A673 (cell line): ENCODE data around the gene PAPPA. TPM values are rescaled to one million over a fixed set of nuclear protein-coding genes. Genes with fewer than 3 reads are reported as not detected.

Source experiments
- BruUV-seq: library from RNA; stranded (reverse); fragments of 400-500 nt; replicated peaks from 2 replicates; lab custom pipeline; 2021; lab: Mats Ljungman, UMichigan
- CTCF ChIA-PET: fragments of 300-600 bp; sonication (Branson Sonifier 250); formaldehyde crosslinking; loops from one replicate; lab custom pipeline; 2022; ENCODE audit warnings: antibody characterized with exemption; lab: Charles Lee
- POLR2A ChIA-PET: fragments of 300-600 bp; sonication (Branson Sonifier 250); formaldehyde crosslinking; loops from one replicate; lab custom pipeline; 2022; ENCODE audit warnings: antibody characterized with exemption; ENCODE audit not compliant: low non-redundant PET; lab: Charles Lee
- DNase-seq: peaks from one replicate; pipeline ENCODE4 v3.0.0-alpha.2; 2015; ENCODE audit warnings: low spot score
- H3K27ac ChIP-seq: fragments of 200-600 bp; sonication (generic); 2 replicates; pipeline ENCODE4 v1.5.1; 2016; ENCODE audit warnings: mixed run types, low read depth, mild to moderate bottlenecking, mixed read lengths, antibody characterized with exemption, low read length; ENCODE audit not compliant: poor library complexity, severe bottlenecking
- H3K27me3 ChIP-seq: fragments of 200-600 bp; sonication (generic); replicated peaks from 2 replicates; pipeline ENCODE4 v1.6.1; 2017; ENCODE audit warnings: mixed run types, low read depth, mild to moderate bottlenecking, mixed read lengths, antibody characterized with exemption, low read length; ENCODE audit not compliant: insufficient read depth, poor library complexity
- H3K36me3 ChIP-seq: fragments of 200-600 bp; sonication (generic); 2 replicates; pipeline ENCODE4 v1.6.1; 2016; ENCODE audit warnings: mixed run types, mild to moderate bottlenecking, mixed read lengths, antibody characterized with exemption, low read length; ENCODE audit not compliant: insufficient read depth, poor library complexity, severe bottlenecking
- H3K4me1 ChIP-seq: fragments of 200-600 bp; sonication (generic); 2 replicates; pipeline ENCODE4 v1.6.1; 2017; ENCODE audit warnings: mixed run types, mild to moderate bottlenecking, mixed read lengths, antibody characterized with exemption, low read length; ENCODE audit not compliant: insufficient read depth, poor library complexity, severe bottlenecking
- H3K4me3 ChIP-seq: fragments of 200-600 bp; sonication (generic); 2 replicates; pipeline ENCODE4 v1.5.1; 2016; ENCODE audit warnings: low read depth, mixed run types, mild to moderate bottlenecking, mixed read lengths, low read length; ENCODE audit not compliant: poor library complexity, severe bottlenecking
- H3K9me3 ChIP-seq: fragments of 200-600 bp; sonication (generic); 2 replicates; pipeline ENCODE4 v1.6.1; 2016; ENCODE audit warnings: mixed run types, low read depth, mild to moderate bottlenecking, mixed read lengths, antibody characterized with exemption, low read length; ENCODE audit not compliant: poor library complexity, severe bottlenecking
- CTCF ChIP-seq: fragments of 300-800, 200-600 bp; sonication (generic); conservative IDR thresholded peaks from 2 replicates; pipeline ENCODE4 v1.5.1; 2017; ENCODE audit warnings: low read depth, mild to moderate bottlenecking, antibody characterized with exemption, low read length, moderate library complexity, mixed read lengths
- EZH2 ChIP-seq: fragments of 200-600 bp; sonication (generic); IDR thresholded peaks from 2 replicates; pipeline ENCODE4 v1.6.1; 2017; ENCODE audit warnings: borderline replicate concordance, low read depth, mild to moderate bottlenecking, mixed read lengths, antibody characterized with exemption, low read length; ENCODE audit not compliant: poor library complexity, severe bottlenecking
- intact Hi-C: fragments of 100-400 bp; cut with micrococcal nuclease; formaldehyde crosslinking; loops from one replicate; pipeline ENCODE4 v1.10.0; 2022; ENCODE audit not compliant: unreplicated experiment
- total RNA-seq: library from RNA; stranded (reverse); gene quantifications from 2 replicates; pipeline ENCODE4 v1.2.3, GENCODE V29; 2021

The PAPPA gene
- total RNA-seq, 1 experiment from 2014 or later = 47.4 TPM

- intact Hi-C loops = no loop called here
- no TSS peak for BruUV-seq
- Histone ChIP-seq H3K27ac (no peak overlapping the region), H3K27me3 (no peaks in the 10 kb centered on the region), H3K9me3 (no peaks in the 10 kb centered on the region), H3K36me3 (no peaks in the 10 kb centered on the region), H3K4me1 (peaks cover 16% of the 10 kb centered on the region), H3K4me3 (no peak overlapping the region)
- ChIA-PET CTCF (no interaction called here), POLR2A (no interaction called here)
- TF ChIP-seq EZH2 = no peak
- TF ChIP-seq CTCF = no peak
- DNase-seq = no peak
These were observed 255.5 kb downstream of the PAPPA start for GRCh38 chr9:116409129-116409528.

GRCh38 chr9:116409638-116410037, 256.0 kb downstream of the PAPPA start:
- intact Hi-C loops = no loop called here
- H3K27ac ChIP-seq = no peak overlapping the region
- no peaks in the 10 kb centered on the region for H3K27me3 ChIP-seq
- no peaks in the 10 kb centered on the region for H3K36me3 ChIP-seq
- peaks cover 16% of the 10 kb centered on the region for H3K4me1 ChIP-seq
- no peaks in the 10 kb centered on the region for H3K9me3 ChIP-seq
- TF ChIP-seq EZH2 (no peak), CTCF (no peak)
- DNase-seq = no peak
- ChIA-PET CTCF (no interaction called here), POLR2A (no interaction called here)
- H3K4me3 ChIP-seq = no peak overlapping the region
- no TSS peak for BruUV-seq

- DNase-seq = no peak
- TF ChIP-seq CTCF (no peak), EZH2 (no peak)
- no peak overlapping the region for H3K27ac ChIP-seq
- no peak overlapping the region for H3K4me3 ChIP-seq
- peaks cover 16% of the 10 kb centered on the region for H3K4me1 ChIP-seq
- H3K36me3 ChIP-seq = no peaks in the 10 kb centered on the region
- no peaks in the 10 kb centered on the region for H3K27me3 ChIP-seq
- POLR2A ChIA-PET = no interaction called here
- H3K9me3 ChIP-seq = no peaks in the 10 kb centered on the region
- BruUV-seq = no TSS peak
- CTCF ChIA-PET = no interaction called here
- intact Hi-C loops = no loop called here
These were observed 257.9 kb downstream of the PAPPA start for GRCh38 chr9:116411506-116411905.
